Endothelial cell of umbilical vein (primary cell): ENCODE results near the gene EPN1. TPM values are rescaled to one million over a fixed set of nuclear protein-coding genes. Genes with fewer than 3 reads are reported as not detected.

Source experiments
- BruUV-seq: library from RNA; stranded (reverse); fragments of 400-500 nt; replicated peaks from 2 replicates; lab custom pipeline; 2021; lab: Mats Ljungman, UMichigan
- CTCF ChIA-PET: fragments of 300-600, 350-600 bp; sonication (Branson Sonifier 250); formaldehyde crosslinking; loops from one replicate; lab custom pipeline; 2021; ENCODE audit warnings: antibody characterized with exemption, inconsistent platforms; lab: Charles Lee
- POLR2A ChIA-PET: fragments of 300-600, 350-600 bp; sonication (Branson Sonifier 250); formaldehyde crosslinking; loops from one replicate; lab custom pipeline; 2021; ENCODE audit warnings: antibody characterized with exemption, inconsistent platforms; lab: Charles Lee
- DNase-seq: peaks from one replicate; pipeline ENCODE4 v3.0.0-alpha.2; 2011; ENCODE audit warnings: low read depth, low spot score
- FAIRE-seq: peaks from 2 replicates; lab custom pipeline; 2011; peaks lifted over from hg19 to GRCh38; lab: Jason Lieb, UNC
- H2AFZ ChIP-seq: 2 replicates; pipeline ENCODE4 v1.6.0; 2012; ENCODE audit warnings: low read depth, low read length, control low read depth, inconsistent platforms
- H3K27ac ChIP-seq: 2 replicates; pipeline ENCODE4 v1.5.1; 2011; ENCODE audit warnings: low read depth, mild to moderate bottlenecking, control low read depth, low read length, moderate library complexity; ENCODE audit not compliant: insufficient read depth
- H3K27me3 ChIP-seq, 2 experiments: 2 replicates each; pipeline versions ENCODE4 v1.6.0 to v1.6.1; 2011; ENCODE audit warnings: low read length in 2 of 2, mixed read lengths in 1 of 2; ENCODE audit not compliant: control insufficient read depth in 2 of 2, insufficient read depth in 2 of 2
- H3K36me3 ChIP-seq, 2 experiments: 2 replicates in 1 of 2; 3 replicates in 1 of 2; pipeline ENCODE4 v1.5.1; 2011; ENCODE audit warnings: low read length in 2 of 2, mild to moderate bottlenecking in 1 of 2, moderate library complexity in 1 of 2; ENCODE audit not compliant: control insufficient read depth in 2 of 2, insufficient read depth in 2 of 2; ENCODE audit errors: extremely low read depth in 1 of 2
- H3K4me1 ChIP-seq: 3 replicates; pipeline ENCODE4 v1.5.1; 2011; ENCODE audit warnings: mild to moderate bottlenecking, low read length; ENCODE audit not compliant: control insufficient read depth, insufficient read depth; ENCODE audit errors: extremely low read depth
- H3K4me2 ChIP-seq: 2 replicates; pipeline ENCODE4 v1.6.1; 2011; ENCODE audit warnings: low read length, control low read depth, mixed read lengths; ENCODE audit not compliant: insufficient read depth
- H3K4me3 ChIP-seq, 3 experiments: fragments of 200-600 bp in 1 of 3; sonication (generic), shearing (Covaris generic) in 1 of 3; replicated peaks in 1 of 3; 2 replicates each; pipeline ENCODE4 v1.5.1; 2011 to 2016; ENCODE audit warnings: control low read depth in 3 of 3, low read length in 3 of 3, mild to moderate bottlenecking in 2 of 3, inconsistent platforms in 1 of 3, low read depth in 1 of 3, moderate library complexity in 1 of 3; ENCODE audit not compliant: insufficient read depth in 1 of 3
- H3K79me2 ChIP-seq: 2 replicates; pipeline ENCODE4 v1.6.0; 2012; ENCODE audit warnings: low read length, inconsistent platforms; ENCODE audit not compliant: control insufficient read depth, insufficient read depth
- H3K9ac ChIP-seq: replicated peaks from 2 replicates; pipeline ENCODE3; 2011; ENCODE audit warnings: low read length, control low read depth; ENCODE audit not compliant: insufficient read depth; ENCODE audit errors: extremely low read depth
- H3K9me1 ChIP-seq: replicated peaks from 3 replicates; pipeline ENCODE4 v1.6.0; 2011; ENCODE audit warnings: mild to moderate bottlenecking, low read length; ENCODE audit not compliant: control insufficient read depth, insufficient read depth; ENCODE audit errors: extremely low read depth
- H3K9me3 ChIP-seq: replicated peaks from 2 replicates; pipeline ENCODE4 v1.5.1; 2012; ENCODE audit warnings: low read length, inconsistent platforms; ENCODE audit not compliant: control insufficient read depth, insufficient read depth
- H4K20me1 ChIP-seq: replicated peaks from 2 replicates; pipeline ENCODE3; 2011; ENCODE audit warnings: mild to moderate bottlenecking, low read length; ENCODE audit not compliant: control insufficient read depth, insufficient read depth; ENCODE audit errors: extremely low read depth
- CTCF ChIP-seq, 2 donors: IDR thresholded peaks; 1 replicate in 1 of 2; 2 replicates in 1 of 2; pipeline ENCODE4 v1.5.1; 2011; ENCODE audit warnings: low read length in 2 of 2, mild to moderate bottlenecking in 2 of 2, moderate library complexity in 2 of 2, control low read depth in 1 of 2, inconsistent platforms in 1 of 2, low read depth in 1 of 2; ENCODE audit not compliant: insufficient read depth in 1 of 2; ENCODE audit errors: extremely low read depth in 1 of 2
- EZH2 ChIP-seq: IDR thresholded peaks from 2 replicates; pipeline ENCODE4 v1.6.1; 2012; ENCODE audit warnings: borderline replicate concordance, low read depth, mild to moderate bottlenecking, moderate library complexity, low read length, inconsistent platforms; ENCODE audit not compliant: severe bottlenecking
- FOS ChIP-seq: IDR thresholded peaks from 2 replicates; pipeline ENCODE4 v1.6.1; 2011; ENCODE audit warnings: mild to moderate bottlenecking, low read length, moderate library complexity, borderline replicate concordance; ENCODE audit not compliant: insufficient read depth
- GATA2 ChIP-seq: IDR thresholded peaks from 2 replicates; pipeline ENCODE4 v1.7.0; 2011; ENCODE audit warnings: low read depth, mild to moderate bottlenecking, moderate library complexity, mixed read lengths, low read length; ENCODE audit not compliant: insufficient read length, insufficient read depth
- JUN ChIP-seq: IDR thresholded peaks from 2 replicates; pipeline ENCODE4 v1.6.1; 2011; ENCODE audit warnings: borderline replicate concordance, low read depth; ENCODE audit not compliant: insufficient read length, insufficient read depth
- MAX ChIP-seq: IDR thresholded peaks from 2 replicates; pipeline ENCODE4 v1.6.1; 2011; ENCODE audit not compliant: insufficient read depth, insufficient read length
- MYC ChIP-seq: IDR thresholded peaks from one replicate; pipeline ENCODE4 v1.6.1; 2011; ENCODE audit warnings: mild to moderate bottlenecking, low read depth, low read length
- POLR2A ChIP-seq: IDR thresholded peaks from 2 replicates; pipeline ENCODE4 v1.6.1; 2012; ENCODE audit warnings: low read depth, mild to moderate bottlenecking, control low read depth, low read length
- POLR2AphosphoS5 ChIP-seq: IDR thresholded peaks from 2 replicates; pipeline ENCODE4 v1.6.1; 2012; ENCODE audit warnings: low read depth, mild to moderate bottlenecking, control low read depth, low read length, moderate library complexity; ENCODE audit not compliant: insufficient read depth
- dilution Hi-C: fragments of 300-500 bp; cut with MboI; formaldehyde crosslinking; loops from one replicate; pipeline ENCODE4 v1.15.0; 2019; ENCODE audit warnings: low sequenced_read_pairs; ENCODE audit not compliant: extremely low pct_ligation_motif_present
- intact Hi-C: fragments of 100-400 bp; cut with micrococcal nuclease; formaldehyde crosslinking; loops from one replicate; pipeline ENCODE4 v1.10.0; 2022
- polyA plus RNA-seq, 4 experiments: library from polyadenylated mRNA; depleted of rRNA in 3 of 4; stranded (reverse) in 3 of 4; unstranded in 1 of 4; fragments of >200 nt; gene quantifications; 2 replicates each; pipeline versions ENCODE4 v1.2.1 to v1.2.3, GENCODE V29; 2011 to 2012; ENCODE audit warnings: missing spikeins in 1 of 4
- total RNA-seq: library from RNA; stranded (reverse); gene quantifications from 2 replicates; pipeline ENCODE4 v1.2.3, GENCODE V29; 2021

The EPN1 gene
- total and polyA plus RNA-seq, 2 donors (not counting 3 experiments of a cell fraction or from before 2014, with no cell fraction given): 87.2 to 138 TPM

- H3K27me3 ChIP-seq: no peaks in the 10 kb centered on the region
- TF ChIP-seq GATA2: no peak
- no peak for TF ChIP-seq MAX
- no peak for TF ChIP-seq CTCF (IDR thresholded peaks at IDR 0.05; ENCODE audit: extremely low read depth in 1 of 2, insufficient read depth in 1 of 2, low read depth in 1 of 2, low read length in 2 of 2)
- TF ChIP-seq MYC: no peak
- TF ChIP-seq FOS: no peak
- no peak for TF ChIP-seq POLR2AphosphoS5
- no peak for TF ChIP-seq EZH2
- TF ChIP-seq JUN: no peak
- TF ChIP-seq POLR2A: no peak
- no peak overlapping the region for H3K4me3 ChIP-seq
- H3K79me2 ChIP-seq: peaks cover 4% of the 10 kb centered on the region
- no peaks in the 10 kb centered on the region for H3K9me3 ChIP-seq
- no peak overlapping the region for H2AFZ ChIP-seq
- H4K20me1 ChIP-seq: no peaks in the 10 kb centered on the region
- DNase-seq (no peak), FAIRE-seq (no peak)
- dilution Hi-C loops: no loop called here
- POLR2A ChIA-PET: no interaction called here
- intact Hi-C loops: no loop called here
- no peak overlapping the region for H3K27ac ChIP-seq
- no peaks in the 10 kb centered on the region for H3K4me1 ChIP-seq
- CTCF ChIA-PET: interaction anchor here (0.6 kb wide), 1 partner anchor 754 kb away, joined by 4 read pairs; no protein-coding TSS in a partner anchor
- no peak overlapping the region for H3K9ac ChIP-seq
- peaks cover 4 to 59% of the 10 kb centered on the region in 2 experiments for H3K36me3 ChIP-seq
- H3K4me2 ChIP-seq: no peak overlapping the region
- no TSS peak for BruUV-seq
- H3K9me1 ChIP-seq: no peaks in the 10 kb centered on the region
Measured at GRCh38 chr19:55691561-55692481, 16.8 kb downstream of the EPN1 start.
